Kidney (tissue), 14 donors: Measurements from ENCODE around the gene SLC8A2. TPM values are rescaled to one million over a fixed set of nuclear protein-coding genes. Genes with fewer than 3 reads are reported as not detected.
"Not testable (repeated sequence)": the region's sequence is repeated elsewhere in the genome, so short reads cannot be mapped to it uniquely, and the experiment has no call there.

Experiments used
- DNase-seq, 5 donors: peaks; one replicate each; pipeline ENCODE4 v3.0.0-alpha.2; 2013 to 2020
- FAIRE-seq: peaks from 2 replicates; lab custom pipeline; 2012; peaks lifted over from hg19 to GRCh38; lab: Jason Lieb, UNC
- H3K27ac ChIP-seq, 2 donors: one replicate each; pipeline ENCODE4 v1.7.0; 2013; ENCODE audit warnings: low read depth in 2 of 2, low read length in 2 of 2, inconsistent platforms in 1 of 2
- H3K27me3 ChIP-seq: one replicate; pipeline ENCODE4 v1.7.1; 2013; ENCODE audit warnings: low read length, inconsistent platforms; ENCODE audit not compliant: control insufficient read depth, insufficient read depth
- H3K36me3 ChIP-seq, 3 donors: one replicate each; pipeline versions ENCODE4 v1.7.0 to v1.7.1; 2013; ENCODE audit warnings: low read length in 3 of 3, control low read depth in 1 of 3, inconsistent platforms in 1 of 3; ENCODE audit not compliant: insufficient read depth in 3 of 3, control insufficient read depth in 2 of 3
- H3K4me1 ChIP-seq, 3 donors: one replicate each; pipeline versions ENCODE4 v1.7.0 to v1.7.1; 2013; ENCODE audit warnings: low read length in 3 of 3, inconsistent platforms in 1 of 3, low read depth in 1 of 3; ENCODE audit not compliant: control insufficient read depth in 2 of 3, insufficient read depth in 2 of 3
- H3K4me3 ChIP-seq, 3 donors: one replicate each; pipeline versions ENCODE4 v1.7.0 to v1.8.1; 2013; ENCODE audit warnings: low read length in 3 of 3, control low read depth in 1 of 3, inconsistent platforms in 1 of 3
- H3K9ac ChIP-seq, 3 donors: one replicate each; pipeline versions ENCODE4 v1.7.0 to v1.7.1; 2013; ENCODE audit warnings: low read length in 3 of 3, control low read depth in 1 of 3, inconsistent platforms in 1 of 3
- H3K9me3 ChIP-seq, 3 donors: one replicate each; pipeline versions ENCODE4 v1.7.0 to v1.7.1; 2013; ENCODE audit warnings: low read length in 3 of 3, control low read depth in 1 of 3, inconsistent platforms in 1 of 3; ENCODE audit not compliant: control insufficient read depth in 2 of 3, insufficient read depth in 1 of 3
- CTCF ChIP-seq: IDR thresholded peaks from 3 replicates; pipeline ENCODE4 v1.5.1; 2012; ENCODE audit warnings: mild to moderate bottlenecking, moderate library complexity, borderline replicate concordance; ENCODE audit not compliant: insufficient read depth; ENCODE audit errors: extremely low read depth
- intact Hi-C: fragments of 100-400 bp; cut with DNase I; formaldehyde crosslinking; loops from one replicate; pipeline ENCODE4 v1.11.1; 2022
- polyA plus RNA-seq: library from polyadenylated mRNA; stranded (reverse); fragments of 350-450 nt; fragmentation: Illumina TruSeq; extraction: RNeasy Lipid Tissue Mini Kit (QIAGEN cat#74804); gene quantifications from one replicate; pipeline ENCODE4 v1.2.3, GENCODE V29; 2014; ENCODE audit warnings: low read depth, low replicate concordance; ENCODE audit not compliant: insufficient read depth
- total RNA-seq: library from RNA; stranded (reverse); fragmentation: NEBNext Ultra II Directional; extraction: Animal tissue kit (Norgen Biotek cat#: 25700); gene quantifications from one replicate; pipeline ENCODE4 v1.2.1, GENCODE V29; 2021
- donor health status: control.
- donor health status: control.
- donor health status: control.
- donor health status: control.
- donor health status: control.
- donor health status: DM: yes; HTN: yes; CAD: no.
- donor health status: Normal renal cell carcinoma (clear cell type).

The SLC8A2 gene
- total and polyA plus RNA-seq, 2 donors from 2014 or later, result 0.94 TPM; not detected in 1

DNA sequence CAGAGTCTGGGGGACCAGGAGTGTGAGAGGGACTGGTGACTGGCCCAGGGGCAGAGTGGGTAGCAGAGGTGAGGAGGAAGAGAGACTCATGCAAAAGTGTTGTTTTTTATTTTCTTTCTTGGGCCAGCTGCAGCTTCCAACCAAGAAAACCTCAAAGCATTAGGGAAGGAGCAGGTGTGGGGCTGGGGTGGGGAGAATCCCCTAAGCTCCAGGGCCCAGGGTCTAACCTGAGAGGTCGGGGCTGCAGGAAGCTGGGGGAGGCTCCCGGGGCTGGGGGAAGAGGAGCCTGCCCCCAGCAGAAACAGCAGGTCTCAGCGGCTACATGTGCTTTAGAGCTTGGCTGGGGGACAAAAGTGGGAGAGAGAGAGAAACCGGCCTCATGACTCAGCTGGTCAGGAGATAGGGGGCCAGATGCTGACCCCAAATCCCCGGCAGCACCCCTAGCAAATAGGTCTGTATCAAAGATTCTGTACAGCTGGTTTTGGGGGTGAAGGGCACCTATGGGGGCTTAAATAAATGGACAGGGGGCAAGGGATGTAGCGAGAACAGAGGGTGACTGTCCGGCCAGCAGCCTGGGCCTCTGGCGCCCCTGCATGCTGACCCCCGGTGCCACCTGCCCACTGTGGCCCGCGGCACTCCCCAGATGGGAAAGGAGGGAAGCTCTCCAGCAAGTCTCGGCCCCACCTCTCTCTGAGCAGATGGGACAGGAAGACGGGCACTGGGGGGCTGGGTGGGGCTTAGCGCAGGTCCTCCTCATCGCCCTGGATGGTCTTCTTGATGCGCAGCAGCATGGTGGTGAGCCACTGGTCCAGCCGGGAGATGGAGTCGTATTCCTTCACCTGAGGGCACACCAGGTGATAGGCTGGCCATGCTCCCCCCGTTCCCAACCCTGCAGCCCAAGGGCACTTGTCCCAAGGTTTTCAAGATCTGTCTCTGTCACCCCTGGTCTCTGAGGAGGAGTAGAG lies 16.1 kb upstream of the SLC8A2 start:
- H3K36me3 ChIP-seq, result peaks cover 5 to 22% (median 16%) of the 10 kb centered on the region in 3 donors

DNA sequence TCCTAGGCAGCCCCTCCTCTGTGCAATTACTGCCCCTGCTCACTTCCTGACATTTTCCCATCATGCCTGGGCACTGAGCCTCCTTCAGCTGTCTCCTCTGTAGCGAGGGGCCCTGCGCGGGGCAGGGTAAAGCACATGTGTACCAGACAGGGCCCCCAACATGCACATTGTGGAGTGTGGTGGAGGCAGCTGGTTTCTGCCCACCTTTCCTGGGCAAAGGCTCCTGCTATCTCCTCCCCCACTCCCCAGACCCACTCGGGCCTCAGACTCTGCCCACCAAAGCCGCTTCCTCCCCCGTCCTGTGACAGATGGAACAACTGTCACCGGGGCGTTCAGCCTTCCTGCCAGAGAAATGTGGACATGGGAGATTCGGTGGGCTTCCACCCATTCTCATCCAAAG lies 15.2 kb upstream of the SLC8A2 start:
- intact Hi-C loops, result no loop called here
- Histone ChIP-seq H3K36me3 (peaks cover 5 to 20% (median 15%) of the 10 kb centered on the region in 3 donors), H3K9ac (no peak overlapping the region), H3K9me3 (no peaks in the 10 kb centered on the region), H3K4me1 (peaks cover 0 to 4% (median 4%) of the 10 kb centered on the region in 3 donors), H3K27me3 (no peaks in the 10 kb centered on the region), H3K27ac (no peak overlapping the region), H3K4me3 (no peak overlapping the region)
- FAIRE-seq (no peak), DNase-seq (no peak)
- TF ChIP-seq CTCF, result no peak

More for the DNA sequence above, 16.1 kb upstream of the SLC8A2 start:
- H3K9me3 ChIP-seq, result no peaks in the 10 kb centered on the region
- H3K4me1 ChIP-seq, result peaks cover 0 to 4% (median 4%) of the 10 kb centered on the region in 3 donors
- TF ChIP-seq CTCF, result no peak
- DNase-seq (peak in 1 of 5 donors; percentile 63), FAIRE-seq (no peak)
- no peaks in the 10 kb centered on the region for H3K27me3 ChIP-seq
- intact Hi-C loops, result no loop called here
- no peak overlapping the region for H3K27ac ChIP-seq
- H3K4me3 ChIP-seq, result no peak overlapping the region
- no peak overlapping the region for H3K9ac ChIP-seq

- peaks cover 5 to 20% (median 9%) of the 10 kb centered on the region in 3 donors for H3K36me3 ChIP-seq
- FAIRE-seq, H3K4me3 ChIP-seq, H3K9ac ChIP-seq, DNase-seq, intact Hi-C loops, H3K4me1 ChIP-seq, H3K27ac ChIP-seq, H3K27me3 ChIP-seq, H3K9me3 ChIP-seq: not testable (repeated sequence)
These were observed 14.5 kb upstream of the SLC8A2 start for GRCh38 chr19:47486220-47486619.

DNA sequence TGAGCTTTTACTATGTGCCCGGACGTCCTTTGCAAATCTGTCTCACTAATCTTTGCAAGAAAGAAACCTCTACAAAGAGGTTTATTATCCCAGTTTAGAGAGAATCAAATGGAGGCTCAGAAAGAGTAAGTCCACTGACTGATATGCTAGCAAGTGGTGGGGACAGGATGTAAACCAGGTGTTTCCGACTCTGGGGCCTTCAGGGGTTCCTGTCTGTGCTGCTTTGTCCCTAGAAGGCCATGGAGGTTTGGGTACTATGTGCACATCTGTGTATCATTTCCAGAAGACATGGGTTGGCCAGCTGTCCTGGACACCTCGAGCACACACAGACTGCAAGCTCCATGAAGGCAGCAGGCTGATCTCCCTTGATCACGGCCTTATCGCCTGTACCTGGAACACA lies 13.5 kb upstream of the SLC8A2 start:
- Histone ChIP-seq H3K27ac (peak overlapping the region in 1 of 2 donors; percentile 92), H3K9ac (peak overlapping the region in 1 of 3 donors; percentile 29), H3K4me3 (peak overlapping the region in 1 of 3 donors; percentile 86), H3K9me3 (no peaks in the 10 kb centered on the region), H3K36me3 (peaks cover 4 to 18% (median 9%) of the 10 kb centered on the region in 3 donors), H3K27me3 (no peaks in the 10 kb centered on the region), H3K4me1 (peaks cover 0 to 4% (median 4%) of the 10 kb centered on the region in 3 donors)
- no peak for FAIRE-seq
- TF ChIP-seq CTCF, result no peak
- no peak for DNase-seq
- intact Hi-C loops, result no loop called here
